ENCODE data around the gene POLR2C. TPM values are rescaled to one million over a fixed set of nuclear protein-coding genes. Genes with fewer than 3 reads are reported as not detected.
"Not testable (repeated sequence)": the region's sequence is repeated elsewhere in the genome, so short reads cannot be mapped to it uniquely, and the experiment has no call there.

POLR2C gene
- 71.1 TPM for total RNA-seq

DNA sequence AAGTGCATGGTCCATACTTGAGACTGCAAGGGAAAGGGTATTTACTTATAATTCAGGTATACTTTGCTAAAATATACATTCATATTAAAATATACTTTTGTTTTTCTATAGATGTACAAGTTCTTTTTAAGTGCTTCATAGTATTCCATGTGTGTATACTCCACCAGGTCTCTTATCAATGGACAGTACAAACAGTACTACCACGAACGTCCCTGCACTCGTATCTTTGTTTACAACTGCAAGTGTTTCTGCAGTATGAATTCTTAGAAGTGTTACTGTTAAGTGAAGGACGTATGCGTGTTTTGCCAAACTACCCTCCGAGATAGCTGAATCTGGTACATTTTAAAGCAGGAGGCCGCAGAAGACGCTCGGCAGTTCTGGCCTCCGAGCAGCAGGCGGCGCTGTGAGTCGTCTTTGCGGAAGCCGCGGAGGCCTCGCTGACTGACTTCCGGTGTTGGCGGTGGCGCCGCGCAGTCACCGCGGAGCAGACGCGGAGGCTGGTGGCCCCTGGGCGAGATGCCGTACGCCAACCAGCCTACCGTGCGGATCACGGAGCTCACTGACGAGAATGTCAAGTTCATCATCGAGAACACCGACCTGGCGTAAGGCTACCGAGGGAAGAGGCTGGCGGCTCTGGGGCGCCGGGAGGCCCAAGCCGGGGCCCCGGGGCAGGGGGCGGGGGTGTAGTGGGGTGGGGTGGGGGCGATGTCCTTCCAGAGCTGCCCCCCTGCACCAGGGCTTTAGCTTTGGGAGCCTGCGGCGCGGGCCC lies at the start of gene POLR2C:
TSS of gene POLR2C (plus strand) at position 471 of the 769 bp plus-strand sequence. CDS start at position 517, 46 bp downstream.
- peak; percentile 76 for DNase-seq

DNA sequence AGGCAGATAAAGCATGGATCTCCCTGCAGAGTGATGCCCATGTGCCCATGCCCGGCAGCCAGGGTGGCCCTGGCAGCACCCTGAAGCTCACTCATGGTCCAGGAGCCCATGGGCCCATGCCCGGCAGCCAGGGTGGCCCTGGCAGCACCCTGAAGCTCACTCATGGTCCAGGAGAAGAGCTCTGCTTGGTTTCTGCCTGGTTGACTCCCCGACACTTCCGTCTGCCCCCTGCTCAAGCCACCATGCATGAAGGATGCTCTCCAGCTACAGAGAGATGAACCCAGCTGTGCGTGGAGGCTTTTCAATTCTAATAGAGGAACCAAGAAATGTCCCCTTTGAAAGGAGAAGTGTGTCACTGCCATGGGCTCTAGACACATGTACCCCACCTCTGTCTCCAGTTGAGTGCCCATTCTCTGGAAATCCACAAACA lies 49.2 kb upstream of the POLR2C start:
- DNase-seq = no peak

DNA sequence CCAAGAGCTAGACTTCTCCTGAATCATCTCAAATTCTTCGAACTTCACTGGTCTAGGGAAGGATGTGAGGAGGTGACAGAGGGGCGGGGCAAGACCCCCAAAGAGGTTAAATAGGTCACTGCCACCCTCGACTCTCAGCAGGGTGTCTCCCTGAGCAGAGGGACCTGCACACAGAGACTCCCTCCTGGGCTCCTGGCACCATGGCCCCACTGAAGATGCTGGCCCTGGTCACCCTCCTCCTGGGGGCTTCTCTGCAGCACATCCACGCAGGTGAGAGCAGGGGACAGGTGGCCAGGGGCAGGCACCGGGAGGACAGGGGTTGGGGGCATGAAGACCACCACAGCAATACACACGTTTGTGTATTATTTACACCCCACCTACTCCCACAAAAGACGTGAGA lies 48.7 kb upstream of the POLR2C start:
- DNase-seq = no peak

DNA sequence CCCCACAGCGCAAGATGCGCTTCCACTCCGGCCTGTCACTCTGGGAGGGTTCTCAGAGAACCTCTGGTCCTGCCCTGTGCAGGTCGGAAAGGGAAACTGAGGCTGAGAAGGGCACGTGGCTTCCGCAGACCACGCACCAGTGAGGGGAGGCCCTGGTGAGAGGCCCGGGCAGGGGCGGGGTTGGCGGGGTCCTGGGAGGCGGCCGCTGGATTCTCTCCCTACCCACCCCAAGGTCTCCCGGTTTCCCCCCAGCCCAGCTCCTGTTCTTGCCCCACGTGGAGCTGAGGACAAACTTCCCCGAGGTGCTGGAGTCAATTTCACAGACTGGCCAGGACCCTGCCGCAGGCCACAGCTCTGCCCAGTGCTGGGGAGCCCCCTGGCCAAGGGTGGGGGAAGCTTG lies 46.4 kb upstream of the POLR2C start:
- DNase-seq = no peak

DNA sequence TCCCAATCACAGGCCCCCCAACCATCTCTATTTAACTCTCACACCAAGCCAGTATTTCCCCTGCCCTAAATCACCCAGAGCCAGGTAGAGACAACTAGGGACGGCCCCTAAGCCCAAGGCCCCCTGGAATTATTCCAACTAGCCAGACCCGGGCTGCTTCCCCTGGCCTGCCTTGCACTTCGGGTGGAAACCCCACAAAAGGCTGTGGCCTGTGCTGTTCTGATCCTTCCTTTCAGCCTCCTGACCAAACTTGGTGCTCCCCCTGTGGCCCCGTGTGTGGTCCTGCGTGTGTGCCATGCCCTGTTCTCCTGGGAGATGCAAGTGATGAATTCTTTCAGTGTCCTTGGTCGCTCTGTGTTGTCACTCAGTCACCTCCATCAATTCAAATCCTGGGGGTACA lies 43.0 kb upstream of the POLR2C start:
- no peak for DNase-seq

DNA sequence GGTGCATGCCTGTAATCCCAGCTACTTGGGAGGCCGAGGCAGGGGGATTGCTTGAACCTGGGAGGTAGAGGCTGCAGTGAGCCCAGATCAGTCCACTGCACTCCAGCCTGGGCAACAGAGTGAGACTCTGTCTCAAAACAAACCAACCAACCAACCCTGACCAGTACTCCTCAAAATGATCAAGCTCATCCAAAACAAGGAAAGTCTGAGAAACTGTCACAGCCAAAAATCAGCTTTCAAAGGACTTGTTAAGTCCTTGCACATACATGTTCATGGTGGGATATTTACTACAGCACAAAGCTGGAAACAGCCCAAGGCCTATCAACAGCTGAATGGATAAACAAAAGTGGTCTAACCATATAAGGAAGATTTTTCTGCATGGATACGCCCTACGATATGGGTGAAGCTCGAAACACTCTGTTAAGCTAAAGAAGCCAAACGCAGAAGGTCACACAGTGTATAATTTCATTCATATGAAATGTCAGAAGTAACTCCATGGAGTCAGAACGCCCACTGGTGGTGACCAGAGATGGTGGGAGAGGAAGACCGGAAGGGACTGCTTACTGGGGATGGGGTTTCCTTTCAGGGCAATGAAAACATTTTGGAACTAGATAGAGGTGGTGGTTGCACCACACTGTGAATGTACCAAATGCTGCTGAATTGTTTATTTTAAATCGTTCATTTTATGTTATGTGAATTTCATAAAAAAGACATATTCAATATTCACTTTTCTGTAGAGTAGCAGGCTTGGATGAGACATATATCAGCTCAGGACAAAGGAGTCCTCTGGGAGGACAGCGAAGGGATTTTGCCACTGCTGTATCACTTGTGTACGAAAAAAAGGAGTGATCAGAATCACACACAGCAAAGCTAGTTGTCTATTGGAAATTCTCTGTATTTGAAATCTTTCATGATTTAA lies 40.2 kb upstream of the POLR2C start:
- peak; percentile 61 for DNase-seq

DNA sequence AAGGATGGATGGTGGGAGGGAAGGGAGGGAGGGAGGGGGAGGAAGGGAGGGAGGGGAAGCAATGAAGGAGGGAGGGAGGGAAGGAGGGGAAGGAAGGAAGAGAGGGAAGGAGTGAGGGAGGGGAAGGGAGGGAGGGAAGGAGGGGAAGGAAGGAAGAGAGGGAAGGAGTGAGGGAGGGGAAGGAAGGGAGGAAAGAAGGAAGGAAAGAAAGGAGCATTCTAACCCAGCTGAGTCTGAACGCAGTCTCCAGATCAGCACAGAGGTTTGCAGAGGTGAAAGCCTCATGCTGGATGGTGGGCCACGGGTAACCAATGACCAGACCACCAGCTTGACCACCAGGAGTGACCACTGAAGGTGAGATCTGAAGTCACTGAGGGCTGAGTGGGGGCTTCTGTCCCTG lies 39.3 kb upstream of the POLR2C start:
- no peak for DNase-seq

DNA sequence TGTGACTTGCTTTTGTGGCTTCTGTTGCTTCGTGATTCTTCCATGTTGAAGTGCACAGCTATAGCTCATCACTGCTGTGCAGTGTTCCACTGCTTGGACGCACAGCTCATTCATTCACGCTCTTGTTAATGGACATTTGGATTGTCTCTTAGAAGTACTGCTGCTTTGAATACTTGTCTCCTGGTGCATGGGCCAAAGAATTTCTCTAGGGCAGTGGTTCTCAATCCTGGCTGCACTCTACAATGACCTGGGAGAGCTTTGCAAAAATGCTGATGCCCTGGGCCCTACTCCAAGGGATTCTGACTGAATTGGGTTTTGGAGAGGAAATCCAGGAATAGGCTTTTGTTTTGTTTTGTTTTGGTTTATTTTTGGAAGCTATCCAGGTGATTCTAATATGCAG lies 37.9 kb upstream of the POLR2C start:
- DNase-seq = no peak

DNA sequence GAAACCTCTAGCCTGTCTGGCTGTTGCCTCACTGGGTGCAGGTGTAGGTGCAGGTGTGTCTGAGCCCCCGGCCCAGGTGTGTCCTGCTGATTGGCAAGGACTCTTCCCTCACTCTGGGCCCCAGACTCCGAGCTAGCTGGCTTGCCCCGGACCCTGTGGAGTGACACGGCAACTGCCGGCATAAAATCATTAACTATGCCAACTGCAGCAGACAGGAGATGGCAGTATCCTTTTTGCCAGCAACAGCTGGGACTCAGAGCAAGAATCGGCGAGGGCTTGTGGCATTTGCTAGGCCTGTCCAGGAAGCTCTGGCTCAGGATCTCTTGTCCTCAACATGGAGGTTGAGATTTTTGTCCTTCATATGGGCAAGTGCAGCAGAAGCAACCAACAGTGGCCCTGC lies 36.1 kb upstream of the POLR2C start:
- DNase-seq = no peak

DNA sequence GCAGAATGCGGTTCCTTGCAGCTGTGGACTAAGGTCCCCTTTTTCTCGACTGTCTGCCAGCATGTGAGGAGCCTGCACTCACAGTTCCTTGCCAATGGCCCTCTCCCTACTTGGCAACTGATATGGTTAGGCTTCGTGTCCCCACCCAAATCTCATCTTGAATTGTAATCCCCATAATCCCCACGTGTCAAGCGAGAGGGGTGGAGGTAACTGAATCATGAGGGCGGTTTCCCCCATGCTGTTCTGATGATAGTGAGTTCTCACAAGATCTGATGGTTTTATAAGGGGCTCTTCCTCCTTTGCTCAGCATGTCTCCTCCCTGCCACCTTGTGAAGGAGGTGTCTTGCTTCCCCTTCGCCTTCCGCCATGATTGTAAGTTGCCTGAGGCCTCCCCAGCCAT lies 35.2 kb upstream of the POLR2C start:
- DNase-seq = no peak

DNA sequence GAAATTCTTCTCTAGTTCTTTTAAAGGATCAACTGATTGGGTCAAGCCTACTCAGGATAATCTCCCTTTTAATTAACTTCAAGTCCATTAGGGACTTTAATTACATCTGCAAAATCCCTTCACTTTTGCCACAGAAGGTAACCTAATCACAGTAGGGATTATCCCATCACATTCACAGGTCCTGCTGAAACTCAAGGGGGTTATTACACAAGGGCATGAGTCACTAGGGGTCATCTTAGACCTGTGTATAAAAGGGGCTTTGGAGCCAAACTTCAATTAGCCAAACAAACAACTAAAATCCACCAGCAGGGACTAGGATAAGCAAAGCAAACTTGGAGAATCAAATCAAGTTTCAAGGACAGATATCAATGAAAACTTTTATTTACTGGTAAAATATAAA lies 34.7 kb upstream of the POLR2C start:
- no peak for DNase-seq

DNA sequence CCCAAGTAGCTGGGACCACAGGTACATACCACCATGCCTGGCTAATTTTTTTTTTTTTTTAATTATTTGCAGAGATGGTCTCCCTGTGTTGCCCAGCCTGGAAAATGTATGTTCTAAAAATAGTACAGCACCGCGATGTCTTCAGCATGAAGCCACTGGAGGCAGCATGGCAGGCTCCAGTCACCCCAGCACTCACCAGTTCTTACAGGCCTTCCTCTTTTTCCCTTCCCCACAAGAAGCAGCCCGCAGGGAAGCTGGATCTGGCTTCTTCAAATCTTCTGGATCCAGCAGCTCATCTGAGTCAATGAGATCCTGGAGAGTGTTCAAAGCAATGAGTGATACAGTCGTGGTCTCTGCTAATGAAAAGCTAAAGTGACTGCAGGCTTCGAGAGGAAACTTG lies 31.5 kb upstream of the POLR2C start:
- no peak for DNase-seq

DNA sequence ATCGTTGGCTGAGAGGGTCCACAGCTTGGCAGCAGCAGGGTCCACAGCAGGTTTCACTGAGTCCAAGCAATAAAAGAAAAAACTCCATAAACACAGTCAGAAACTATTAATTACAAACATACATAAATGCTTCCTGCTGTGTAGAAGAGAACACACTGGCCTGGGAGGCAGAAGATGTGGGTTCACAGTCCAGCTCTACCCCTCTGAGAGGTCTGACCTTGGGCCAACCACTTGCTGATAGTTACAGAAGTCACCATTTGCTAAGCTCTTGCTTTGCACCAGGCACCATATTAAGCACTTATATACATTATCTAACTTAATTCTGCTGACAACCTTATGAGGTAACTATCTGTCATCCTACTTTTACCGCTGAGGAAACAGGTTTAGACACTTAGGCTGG lies 30.0 kb upstream of the POLR2C start:
- no peak for DNase-seq

DNA sequence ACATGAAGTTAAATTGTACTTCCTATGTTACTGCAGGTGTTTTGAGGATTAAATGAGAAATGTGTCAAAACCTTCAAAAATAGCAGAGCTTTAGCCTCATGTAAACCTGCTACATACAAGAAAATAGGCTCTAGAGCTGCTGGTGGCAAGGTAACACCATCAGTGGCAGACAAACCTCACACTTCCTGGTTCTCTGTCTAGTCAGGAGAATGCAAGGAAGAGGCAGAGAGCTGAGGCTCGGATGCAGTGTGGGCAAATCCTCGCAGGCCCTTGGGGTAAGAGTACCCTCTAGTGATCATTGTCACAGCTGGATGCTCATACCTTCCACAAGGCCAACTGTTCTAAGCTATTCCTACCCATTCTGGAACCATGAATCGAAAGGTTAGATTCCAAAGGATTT lies 29.5 kb upstream of the POLR2C start:
- DNase-seq = no peak

DNA sequence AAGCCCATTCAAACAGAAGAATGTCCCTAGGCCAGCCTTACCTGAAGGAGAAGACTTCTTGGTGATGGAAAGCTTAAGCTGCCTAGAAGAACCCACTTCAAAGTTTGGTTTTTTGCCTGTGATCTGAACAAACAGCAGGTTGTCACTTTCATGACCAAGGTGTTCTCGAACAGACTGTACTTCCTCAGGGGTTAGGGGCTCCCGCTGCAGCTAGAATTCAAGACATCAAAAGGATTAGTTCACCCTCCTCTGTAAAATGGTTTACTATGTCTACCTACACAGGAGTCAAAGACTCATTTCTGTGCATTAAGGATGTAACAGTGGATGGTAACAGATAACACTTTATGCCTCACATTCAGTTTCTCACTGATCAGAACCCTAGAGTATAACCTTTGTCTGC lies 28.5 kb upstream of the POLR2C start:
- no peak for DNase-seq

DNA sequence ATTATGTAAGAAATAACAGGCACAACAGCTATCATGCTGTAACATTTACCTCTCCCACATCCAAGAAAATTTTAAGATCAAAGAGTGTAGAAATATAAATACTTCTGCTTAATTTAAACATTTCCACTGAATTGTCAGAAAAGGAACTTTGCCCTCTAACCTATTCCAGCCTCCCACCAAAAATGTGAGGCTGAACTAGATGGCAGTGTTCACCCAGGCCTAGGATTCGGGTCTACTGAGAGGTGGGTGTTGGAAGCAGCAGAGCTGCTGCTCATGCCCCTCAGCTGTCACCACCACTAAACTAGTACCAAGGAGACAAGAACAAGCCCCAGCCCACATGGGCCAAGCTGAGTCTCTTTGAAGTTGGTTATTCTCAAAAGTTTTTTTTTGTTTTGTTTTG lies 26.6 kb upstream of the POLR2C start:
- DNase-seq = no peak

DNA sequence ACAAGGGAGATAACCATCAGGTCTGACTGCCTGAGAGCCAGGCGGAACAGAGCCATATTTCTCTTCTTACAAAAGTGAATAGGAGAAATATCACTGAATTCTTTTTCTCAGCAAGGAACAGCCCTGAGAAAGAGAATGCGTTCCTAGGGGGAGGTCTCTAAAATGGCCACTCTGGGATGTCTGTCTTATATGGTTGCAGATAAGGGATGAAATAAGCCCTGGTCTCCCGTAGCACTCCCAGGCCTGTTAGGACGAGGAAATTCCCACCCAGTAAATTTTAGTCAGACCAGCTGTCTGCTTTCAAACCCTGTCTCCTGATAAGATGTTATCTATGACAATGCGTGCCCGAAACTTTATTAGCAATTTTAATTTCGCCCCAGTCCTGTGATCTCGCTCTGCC lies 22.5 kb upstream of the POLR2C start:
- not testable (repeated sequence) for DNase-seq

DNA sequence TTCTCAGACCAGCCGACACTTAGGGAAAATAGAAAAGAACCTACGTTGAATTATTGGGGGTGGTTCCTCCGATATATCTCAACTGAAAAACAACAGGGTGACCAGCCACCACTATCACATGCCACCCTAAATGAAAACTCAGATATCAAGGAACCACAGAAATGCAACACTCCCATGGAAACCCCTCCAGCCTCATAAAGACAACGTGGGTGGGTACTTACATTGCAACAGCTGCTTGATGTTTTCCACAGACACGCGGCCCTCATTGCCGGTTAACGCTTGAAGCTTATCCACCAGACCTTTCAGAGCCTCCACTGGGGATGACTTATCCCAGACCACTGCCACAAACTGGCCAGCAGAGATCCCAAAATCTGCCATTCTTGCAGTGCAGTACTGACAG lies 21.9 kb upstream of the POLR2C start:
- not testable (repeated sequence) for DNase-seq

DNA sequence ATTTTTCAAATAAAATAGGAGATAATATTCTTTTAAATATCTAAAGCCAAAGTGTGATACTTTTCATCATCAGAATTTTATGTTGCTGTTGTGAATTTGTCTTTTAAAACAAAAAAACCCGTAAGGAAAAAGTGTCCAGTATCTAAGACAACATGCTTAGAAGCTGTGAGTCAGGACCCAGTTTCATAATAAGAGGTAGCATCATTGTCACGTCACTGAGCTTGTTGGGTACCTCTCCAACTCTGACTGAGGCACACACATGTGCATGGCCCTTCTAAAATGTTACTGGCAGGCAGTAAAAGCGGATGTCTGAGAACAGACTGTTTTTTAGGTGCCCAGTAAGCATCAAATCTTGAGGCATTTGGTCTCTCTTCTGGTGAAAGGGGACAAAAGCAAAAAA lies 17.8 kb upstream of the POLR2C start:
- no peak for DNase-seq

DNA sequence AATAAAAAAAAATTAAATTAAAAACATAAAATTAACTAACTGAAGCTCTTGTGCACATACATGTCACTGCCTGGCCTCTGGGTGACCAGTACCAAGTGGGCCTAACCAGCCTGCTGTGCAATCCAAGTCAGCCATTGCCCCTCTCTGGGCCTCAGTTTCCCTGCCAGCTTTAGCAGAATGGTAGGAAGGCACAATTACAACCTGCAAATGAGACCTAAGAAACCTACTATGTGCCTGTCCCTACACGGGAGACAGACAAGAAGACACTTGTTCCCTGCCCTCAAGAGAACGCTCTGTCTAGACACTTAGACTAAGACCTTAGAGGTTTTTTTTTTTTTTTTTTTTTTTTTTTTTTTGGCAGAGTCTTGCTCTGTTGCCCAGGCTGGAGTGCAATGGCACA lies 17.0 kb upstream of the POLR2C start:
- no peak for DNase-seq

DNA sequence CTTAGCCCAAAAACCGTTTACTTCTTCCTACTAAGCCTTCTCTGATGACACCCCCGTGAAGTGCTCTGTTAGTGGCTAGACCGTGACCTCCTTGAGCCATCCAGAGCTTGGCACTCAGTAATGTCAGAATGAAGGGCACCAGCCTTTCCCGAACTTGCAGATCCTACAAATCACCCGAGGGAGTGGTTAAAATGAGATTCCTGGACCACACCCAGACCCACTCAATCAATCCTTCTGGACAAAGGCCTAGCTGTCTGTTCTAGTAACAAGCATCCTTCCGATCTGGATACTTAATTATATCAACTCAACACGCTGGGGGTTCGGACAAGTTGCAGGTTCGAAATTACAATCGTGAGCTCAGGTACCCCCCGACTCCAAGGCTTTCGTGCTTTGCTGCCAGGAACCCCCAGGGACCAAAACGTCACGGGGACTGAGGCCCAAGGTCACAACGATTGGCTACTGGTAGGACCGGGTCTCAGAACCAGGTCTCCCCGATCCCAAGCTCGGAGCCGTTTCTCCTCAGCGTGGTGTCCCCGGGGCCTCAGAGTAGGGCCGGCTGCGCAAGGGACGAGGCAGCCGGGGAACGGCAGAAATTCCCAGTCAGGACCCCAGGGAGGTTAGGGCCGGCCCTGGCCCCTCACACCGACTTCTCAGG lies 15.8 kb upstream of the POLR2C start:
- DNase-seq = no peak

DNA sequence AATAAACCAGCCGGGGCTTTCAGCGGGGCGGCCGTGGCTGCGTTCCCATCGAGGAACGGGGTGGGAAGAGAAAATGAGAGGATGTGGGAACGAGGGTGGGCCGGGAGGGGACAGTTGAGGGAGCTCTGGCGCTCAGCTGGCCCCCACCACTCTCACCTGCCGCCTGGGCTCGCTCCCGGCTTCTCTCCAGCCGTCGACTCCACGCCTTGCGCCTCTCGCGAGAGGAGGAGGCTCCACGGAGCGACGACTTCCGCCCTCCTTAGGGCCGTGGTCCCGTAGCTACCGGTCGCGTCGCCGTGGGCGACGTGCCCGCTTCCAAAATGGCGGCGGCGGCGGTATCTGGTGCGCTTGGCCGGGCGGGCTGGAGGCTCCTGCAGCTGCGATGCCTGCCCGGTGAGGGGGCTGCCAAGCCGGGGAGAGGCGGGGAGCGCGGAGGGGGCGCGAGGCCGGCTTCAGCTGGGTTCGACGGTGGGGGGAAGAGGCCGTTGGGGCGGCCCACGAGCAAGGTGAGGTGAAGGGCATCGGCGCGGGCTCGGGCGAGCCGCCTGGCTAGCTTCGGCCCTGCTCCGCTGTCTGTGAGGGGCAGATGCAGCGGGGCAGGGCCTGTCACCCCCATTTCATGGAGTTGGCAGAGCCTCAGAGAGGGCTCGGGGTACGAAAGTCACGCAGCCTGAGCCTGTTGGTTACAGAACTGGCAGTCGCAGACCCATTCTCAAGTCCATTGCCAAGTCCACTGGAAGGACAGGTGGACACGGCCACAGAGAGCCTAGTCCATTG lies 15.1 kb upstream of the POLR2C start, which contains the start of the genes CIAPIN1 and COQ9:
TSS of gene CIAPIN1 (minus strand) at position 200 of the 777 bp plus-strand sequence. CDS start 6,457 bp downstream, outside the sequence.
TSS of gene COQ9 (plus strand) at position 294 of the 777 bp plus-strand sequence. CDS start at position 321, 27 bp downstream.
- peak; percentile 77 for DNase-seq

Measured in skin of body (tissue), 2 donors.